SU-DHL-6 (cell line): ENCODE measurements around the gene YPEL3.

Experiments used
- H2AFZ ChIP-seq: fragments of 200-600 bp; sonication (generic); 2 replicates; pipeline ENCODE4 v1.6.1; 2014; ENCODE audit warnings: low read depth, mild to moderate bottlenecking, moderate library complexity, mixed read lengths, antibody characterized with exemption, low read length; ENCODE audit not compliant: severe bottlenecking
- H3F3A ChIP-seq: fragments of 200-600 bp; shearing (Covaris generic); 2 replicates; pipeline ENCODE4 v1.6.0; 2016; ENCODE audit warnings: antibody characterized with exemption, mild to moderate bottlenecking; ENCODE audit not compliant: insufficient read depth
- H3K27ac ChIP-seq: fragments of 200-600 bp; sonication (generic); 2 replicates; pipeline ENCODE4 v1.5.1; 2016; ENCODE audit warnings: low read depth, mild to moderate bottlenecking, low read length, moderate library complexity, mixed read lengths
- H3K27me3 ChIP-seq: fragments of 200-600 bp; sonication (generic), shearing (Covaris generic); 2 replicates; pipeline ENCODE4 v1.6.0; 2014; ENCODE audit warnings: mild to moderate bottlenecking, low read length
- H3K36me3 ChIP-seq: fragments of 200-600 bp; sonication (generic); 2 replicates; pipeline ENCODE4 v1.6.1; 2014; ENCODE audit warnings: mild to moderate bottlenecking, low read length, mixed read lengths
- H3K4me2 ChIP-seq: fragments of 300-600, 200-600 bp; shearing (Covaris generic), sonication (generic); 2 replicates; pipeline ENCODE4 v1.6.0; 2014; ENCODE audit warnings: low read length, low read depth, mild to moderate bottlenecking; ENCODE audit not compliant: poor library complexity, severe bottlenecking
- H3K4me3 ChIP-seq: fragments of 200-600 bp; sonication (generic); 2 replicates; pipeline ENCODE4 v1.5.1; 2014; ENCODE audit warnings: antibody characterized with exemption, low read length, mild to moderate bottlenecking, mixed read lengths; ENCODE audit not compliant: insufficient read depth, poor library complexity, severe bottlenecking
- H3K79me2 ChIP-seq: fragments of 200-600 bp; sonication (generic); 2 replicates; pipeline ENCODE4 v1.6.1; 2014; ENCODE audit warnings: mild to moderate bottlenecking, low read length, moderate library complexity; ENCODE audit not compliant: insufficient read depth
- H3K9ac ChIP-seq: fragments of 200-600 bp; sonication (generic); 2 replicates; pipeline ENCODE4 v1.7.0; 2014; ENCODE audit warnings: mild to moderate bottlenecking, low read length
- H3K9me2 ChIP-seq: fragments of 200-600 bp; sonication (generic); replicated peaks from 2 replicates; pipeline ENCODE4 v1.6.1; 2014; ENCODE audit warnings: low read length; ENCODE audit not compliant: insufficient read depth
- H3K9me3 ChIP-seq: fragments of 200-600 bp; sonication (generic); 2 replicates; pipeline ENCODE4 v1.6.1; 2014; ENCODE audit warnings: low read length, mixed read lengths; ENCODE audit not compliant: insufficient read depth
- H4K20me1 ChIP-seq: fragments of 200-600 bp; sonication (generic); 2 replicates; pipeline ENCODE4 v1.6.1; 2014; ENCODE audit warnings: low read depth, mild to moderate bottlenecking, antibody characterized with exemption, low read length, moderate library complexity, mixed read lengths
- CTCF ChIP-seq: fragments of 200-600 bp; sonication (generic); IDR thresholded peaks from one replicate; pipeline ENCODE4 v1.5.1; 2017; ENCODE audit warnings: antibody characterized with exemption, mild to moderate bottlenecking, low read length, moderate library complexity; ENCODE audit not compliant: insufficient read depth, poor library complexity, severe bottlenecking
- EZH2phosphoT487 ChIP-seq: fragments of 200-600 bp; sonication (generic), shearing (Covaris generic); conservative IDR thresholded peaks from 2 replicates; pipeline ENCODE4 v1.6.1; 2018; ENCODE audit warnings: mild to moderate bottlenecking, antibody characterized with exemption, low read length, moderate library complexity, mixed read lengths

The YPEL3 gene

GRCh38 chr16:30049871-30050270, 46.1 kb downstream of the YPEL3 start:
- TF ChIP-seq EZH2phosphoT487, result no peak
- Histone ChIP-seq H3K4me3 (no peak overlapping the region), H3K27ac (no peak overlapping the region), H3K9me3 (no peaks in the 10 kb centered on the region), H3K9me2 (no peaks in the 10 kb centered on the region), H4K20me1 (no peaks in the 10 kb centered on the region), H3K27me3 (no peaks in the 10 kb centered on the region), H3K4me2 (no peak overlapping the region), H3K36me3 (no peaks in the 10 kb centered on the region), H2AFZ (no peak overlapping the region), H3F3A (no peaks in the 10 kb centered on the region; the same call in 1 of the 2 replicates), H3K9ac (no peak overlapping the region), H3K79me2 (no peaks in the 10 kb centered on the region)

DNA sequence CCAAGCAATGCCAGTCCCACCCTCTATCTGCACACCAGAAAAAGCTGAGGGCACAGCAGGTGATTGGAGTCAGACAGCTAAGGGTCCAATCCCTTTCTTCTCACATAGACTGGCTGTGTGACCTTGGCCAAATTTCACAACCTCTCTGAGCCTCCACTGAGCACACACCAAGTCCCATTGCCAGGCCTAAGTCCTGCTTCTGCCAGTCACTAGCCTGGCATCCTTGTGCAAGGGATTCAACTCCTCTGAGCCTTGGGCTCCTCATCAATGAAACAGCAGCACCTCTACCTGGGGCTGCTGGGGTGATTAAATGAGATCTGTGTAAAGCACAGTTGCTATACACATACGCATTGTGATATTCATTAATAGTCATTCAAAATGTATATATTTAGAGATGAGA, 49.4 kb downstream of the YPEL3 start:
- TF ChIP-seq CTCF (no peak), EZH2phosphoT487 (no peak)
- H3K27me3 ChIP-seq, result no peaks in the 10 kb centered on the region
- H3K27ac ChIP-seq, result no peak overlapping the region
- H3K9me3 ChIP-seq, result no peaks in the 10 kb centered on the region
- H2AFZ ChIP-seq, result no peak overlapping the region
- H3K36me3 ChIP-seq, result no peaks in the 10 kb centered on the region
- H4K20me1 ChIP-seq, result no peaks in the 10 kb centered on the region
- no peak overlapping the region for H3K4me2 ChIP-seq
- no peak overlapping the region for H3K4me3 ChIP-seq
- H3K9ac ChIP-seq, result no peak overlapping the region
- H3F3A ChIP-seq, result no peaks in the 10 kb centered on the region
- H3K79me2 ChIP-seq, result no peaks in the 10 kb centered on the region
- no peaks in the 10 kb centered on the region for H3K9me2 ChIP-seq

- H3K9ac ChIP-seq, result no peak overlapping the region
- no peaks in the 10 kb centered on the region for H4K20me1 ChIP-seq
- no peak overlapping the region for H2AFZ ChIP-seq
- no peaks in the 10 kb centered on the region for H3K9me3 ChIP-seq
- no peaks in the 10 kb centered on the region for H3F3A ChIP-seq
- H3K4me3 ChIP-seq, result no peak overlapping the region
- H3K9me2 ChIP-seq, result no peaks in the 10 kb centered on the region
- H3K27ac ChIP-seq, result no peak overlapping the region
- no peaks in the 10 kb centered on the region for H3K36me3 ChIP-seq
- H3K27me3 ChIP-seq, result no peaks in the 10 kb centered on the region
- H3K79me2 ChIP-seq, result no peaks in the 10 kb centered on the region
- H3K4me2 ChIP-seq, result no peak overlapping the region
- no peak for TF ChIP-seq CTCF
- TF ChIP-seq EZH2phosphoT487, result no peak
Measured at GRCh38 chr16:30046178-30046577, 49.8 kb downstream of the YPEL3 start.
